HG03139 (cell line): ENCODE data around the gene DUSP11.
"Not testable (repeated sequence)": the region's sequence is repeated elsewhere in the genome, so short reads cannot be mapped to it uniquely, and the experiment has no call there.

ENCODE experiments used
- ATAC-seq: cut with Tn5 transposase; IDR thresholded peaks from one replicate; pipeline ENCODE4 v1.9.1; 2021; ENCODE audit not compliant: unreplicated experiment

The DUSP11 gene

DNA sequence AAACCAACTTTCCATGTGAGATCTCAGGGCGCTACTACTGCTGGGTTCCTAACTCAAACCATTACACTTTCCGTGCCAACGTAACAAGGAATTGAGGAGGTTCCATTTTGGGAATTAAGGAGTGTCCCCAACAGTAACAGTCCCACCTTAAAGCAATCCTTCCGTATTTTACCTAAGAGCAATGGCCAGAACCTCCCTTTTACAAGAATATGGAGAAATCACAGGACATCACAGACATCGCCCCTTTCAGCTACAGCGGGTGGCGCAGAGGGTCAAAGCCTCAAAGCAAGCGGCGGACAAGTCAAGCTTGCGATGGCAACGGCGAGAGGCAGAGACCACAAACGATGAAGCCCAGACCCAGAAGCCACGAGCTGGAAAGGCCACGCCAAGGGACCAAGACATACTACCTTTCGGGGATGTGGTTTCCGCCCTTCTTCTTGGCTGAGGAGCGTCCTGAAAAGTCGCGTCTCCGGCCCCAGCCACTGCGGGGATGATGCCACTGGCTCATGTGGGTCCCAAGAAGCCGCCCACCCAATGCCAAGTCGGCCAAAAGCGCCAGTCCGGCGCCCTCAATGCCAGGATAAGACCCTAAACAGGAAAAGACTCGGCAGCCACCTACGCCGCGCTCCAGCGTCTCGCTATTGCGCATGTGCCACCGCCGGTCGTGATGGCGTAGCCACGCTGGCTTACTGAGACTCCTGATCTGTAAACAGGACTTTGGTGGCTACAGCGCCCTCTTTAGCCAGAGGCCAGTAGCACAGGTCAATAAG is at the start of gene DUSP11:
TSS of gene DUSP11 (minus strand) at position 637 of the 770 bp plus-strand sequence. CDS start at position 508, 129 bp downstream.
- ATAC-seq = peak; percentile 98

DNA sequence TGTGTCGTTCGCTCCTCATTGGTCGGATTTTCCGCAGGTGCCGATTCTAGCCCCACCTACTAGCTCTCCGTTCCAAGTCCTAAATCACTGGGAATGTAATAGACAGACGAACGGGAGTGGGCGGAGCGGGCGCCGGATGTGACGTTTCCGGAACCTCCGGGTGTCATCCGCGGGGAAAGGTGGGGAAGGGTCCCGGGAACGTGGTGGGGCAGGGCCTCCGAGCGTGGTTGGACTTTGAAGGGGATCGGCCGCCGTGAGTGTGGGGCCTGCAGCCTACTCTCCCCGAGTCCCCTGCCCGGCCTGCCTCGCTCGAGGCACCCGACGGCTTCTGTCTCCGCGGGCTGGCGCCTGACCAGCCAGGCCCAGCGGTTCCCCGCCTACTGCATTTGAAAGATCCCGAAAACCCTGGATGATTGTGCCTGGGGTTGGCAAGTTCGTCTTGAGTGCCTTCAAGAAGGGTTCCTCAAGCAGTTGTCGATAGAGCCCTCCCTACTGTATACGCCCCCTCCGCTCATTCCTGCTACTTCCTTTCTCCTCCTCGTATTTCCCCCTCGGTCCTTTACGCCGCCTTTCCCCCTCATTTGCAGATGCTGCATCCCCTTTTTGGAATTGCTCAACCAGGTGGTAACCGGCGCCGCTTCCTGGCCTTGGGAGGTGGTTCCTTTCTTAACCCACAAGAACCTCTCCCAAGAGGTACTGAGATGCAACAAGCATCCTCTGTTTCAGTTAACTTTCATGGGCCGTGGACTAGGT is 49.1 kb upstream of the DUSP11 start, which contains the start of gene STAMBP:
TSS of gene STAMBP (plus strand) at position 144 of the 753 bp plus-strand sequence. CDS start 1,896 bp downstream, outside the sequence.
- ATAC-seq = peak; percentile 66

DNA sequence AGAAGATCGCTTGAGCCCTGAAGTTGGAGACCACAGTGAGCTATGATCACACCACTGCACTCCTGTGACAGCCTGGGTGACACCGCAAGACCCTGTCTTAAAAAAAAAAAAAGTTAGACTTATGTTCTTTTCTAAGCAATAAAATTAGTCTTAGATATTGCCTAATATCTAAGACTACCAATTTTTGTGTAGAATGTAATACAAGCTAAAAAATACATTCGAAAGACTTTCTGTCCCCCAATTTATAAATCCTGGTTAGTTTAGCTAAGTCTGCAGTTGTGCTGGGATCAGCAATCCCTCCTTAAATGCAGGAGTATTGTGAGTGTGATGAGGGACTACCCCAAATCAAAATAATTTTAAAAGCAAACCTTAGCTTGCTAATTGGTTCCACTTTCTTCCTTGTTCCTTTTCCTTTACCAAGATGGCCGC is 48.5 kb upstream of the DUSP11 start:
- ATAC-seq = no peak

DNA sequence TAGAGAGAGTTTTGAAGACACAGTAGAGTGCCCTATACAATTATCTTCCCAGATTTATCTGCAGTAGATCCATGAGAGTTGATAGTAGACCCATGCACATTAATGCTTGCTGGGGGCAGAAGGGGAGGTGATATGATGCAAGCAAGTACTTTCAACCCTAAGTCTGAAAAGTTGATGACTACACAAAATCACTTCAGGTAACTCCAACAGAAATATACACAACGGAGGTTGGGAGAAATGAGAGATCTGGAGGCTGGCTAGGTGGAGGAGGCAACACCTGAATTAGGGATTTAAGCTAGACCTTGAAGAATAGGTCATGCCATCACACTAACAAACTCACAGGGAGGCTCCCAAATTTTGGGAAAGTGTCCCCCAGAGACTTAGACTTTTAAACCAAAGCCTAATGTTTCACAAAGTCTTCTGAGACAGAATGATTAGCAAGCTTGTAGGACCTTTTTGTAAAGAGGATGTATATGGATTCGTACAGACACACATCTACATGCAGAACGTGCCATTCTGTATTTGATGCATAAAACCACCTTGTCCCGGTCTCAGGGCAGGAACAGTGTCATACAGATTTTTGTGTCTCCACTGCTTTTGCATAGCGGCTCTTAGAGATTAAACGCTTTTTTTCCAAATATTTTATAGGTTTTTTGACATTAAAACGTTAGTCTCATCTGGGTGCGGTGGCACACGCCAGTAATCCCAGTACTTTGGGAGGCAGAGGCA is 47.9 kb upstream of the DUSP11 start:
- ATAC-seq = no peak

DNA sequence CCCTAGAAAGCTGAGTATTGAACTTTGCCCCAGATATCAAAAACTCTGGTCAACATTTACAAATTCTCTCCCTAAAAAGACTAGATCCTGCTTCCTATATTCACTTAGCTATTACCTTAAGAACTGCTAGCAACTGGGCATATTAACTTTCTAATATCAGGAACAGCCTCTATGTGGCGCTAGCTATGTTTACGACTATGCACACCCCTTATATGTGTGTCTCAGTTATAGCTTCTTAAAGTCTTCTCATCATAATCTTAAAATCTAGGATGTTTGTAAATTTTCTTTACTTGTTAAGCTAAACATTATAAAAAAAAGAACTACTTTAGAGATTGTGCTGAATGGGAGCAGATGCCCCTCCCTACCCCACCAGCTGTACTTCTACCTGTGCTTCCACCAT is 47.1 kb upstream of the DUSP11 start:
- no peak for ATAC-seq

DNA sequence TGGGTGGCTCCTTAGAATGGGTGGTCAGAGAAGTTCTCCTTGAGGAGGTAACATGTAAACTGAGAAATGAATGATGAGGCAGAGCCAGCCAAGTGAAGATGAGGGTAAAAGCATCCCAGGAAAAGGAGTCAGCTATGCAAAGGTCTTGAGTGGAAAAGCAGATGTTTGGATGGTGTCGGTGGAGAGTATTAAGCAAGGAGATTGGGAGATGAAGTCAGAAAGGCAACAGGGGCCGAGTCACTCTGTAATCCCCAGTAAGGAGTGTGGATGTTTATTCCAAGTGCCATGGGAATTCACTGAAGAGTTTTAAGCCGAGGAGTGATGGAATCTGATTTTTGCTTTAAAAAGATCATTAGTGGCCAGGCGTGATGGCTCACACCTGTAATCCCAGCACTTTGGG is 45.5 kb upstream of the DUSP11 start:
- ATAC-seq = no peak

DNA sequence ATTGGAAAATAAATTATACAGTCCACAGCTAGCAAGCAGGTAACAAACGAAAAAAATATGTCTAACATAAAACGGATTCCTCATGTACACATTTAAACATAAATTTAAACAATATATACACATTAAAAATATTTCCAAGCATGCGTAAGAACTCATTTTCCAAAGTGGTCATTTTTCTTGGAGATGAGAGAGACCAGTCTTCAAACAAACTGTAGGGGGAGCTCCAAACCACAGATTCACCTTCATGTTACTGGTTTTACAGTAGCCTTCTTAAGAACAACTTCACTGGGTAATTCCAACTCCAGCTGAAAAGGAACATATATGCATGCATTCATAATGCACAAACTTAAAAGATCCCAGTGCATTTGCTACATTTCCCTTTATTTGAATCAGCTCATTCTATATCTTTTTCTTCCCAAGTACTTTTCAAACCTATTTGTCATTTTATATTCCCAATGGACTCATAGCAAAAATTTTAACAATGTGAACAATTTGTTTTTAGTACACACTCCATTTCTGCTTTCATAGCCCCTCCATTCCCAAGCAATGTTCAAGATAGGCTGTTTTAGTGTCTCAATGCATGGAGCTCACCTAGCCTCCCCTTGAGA is 44.1 kb upstream of the DUSP11 start:
- ATAC-seq = no peak

DNA sequence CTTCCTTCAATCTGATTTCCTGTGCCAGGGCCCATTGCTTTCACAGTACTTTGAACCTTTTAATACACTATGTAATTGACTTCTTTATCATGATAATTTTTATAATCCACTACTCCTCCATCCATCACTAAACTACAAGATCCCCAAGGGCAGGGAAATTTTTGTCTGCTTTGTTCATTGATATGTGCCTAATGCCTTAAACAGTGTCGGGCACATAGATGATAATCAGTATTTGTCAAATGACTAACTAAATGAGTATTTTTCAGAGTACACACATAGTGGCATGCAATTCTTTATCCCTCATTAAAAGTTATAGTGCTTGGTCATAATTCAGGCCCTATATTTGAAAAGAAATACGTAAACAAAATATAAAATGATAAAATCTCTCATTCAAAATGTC is 43.5 kb upstream of the DUSP11 start:
- no peak for ATAC-seq

DNA sequence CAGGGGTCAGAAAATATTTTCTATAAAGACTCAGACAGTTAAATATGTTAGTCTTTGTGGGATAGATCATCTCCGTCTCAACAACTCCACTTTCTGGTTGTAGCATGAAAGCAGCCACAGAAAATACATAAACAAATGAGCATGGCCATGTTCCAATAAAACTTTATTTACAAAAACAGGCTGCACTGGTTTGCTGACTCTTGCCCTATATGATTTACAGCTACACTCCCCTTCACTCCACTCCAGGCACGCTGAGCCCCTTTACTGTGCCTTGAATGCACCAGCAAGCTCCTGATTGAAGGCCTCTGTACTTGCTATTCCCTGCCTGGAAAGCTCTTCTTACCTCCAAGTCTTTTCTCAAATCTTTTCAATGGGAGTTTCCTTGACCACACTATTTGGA is 43.1 kb upstream of the DUSP11 start:
- ATAC-seq = no peak

DNA sequence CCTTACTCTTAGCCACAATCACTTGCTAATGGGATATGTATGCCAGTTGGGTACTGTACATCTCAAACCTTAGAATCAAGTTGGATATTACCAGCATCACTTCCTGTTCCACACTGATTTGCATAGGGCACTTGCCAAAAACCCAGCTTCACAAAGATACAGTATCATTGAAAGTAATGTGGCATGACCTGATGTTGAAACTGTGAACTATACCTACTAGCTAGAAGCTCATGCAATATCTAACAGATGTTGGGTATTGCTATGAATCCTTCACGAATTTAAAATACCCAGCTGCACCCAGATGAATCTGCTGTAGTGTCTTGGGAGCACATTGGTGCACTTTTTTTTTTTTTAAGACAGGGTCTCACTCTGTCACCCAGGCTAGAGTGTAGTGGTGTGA is 42.4 kb upstream of the DUSP11 start:
- ATAC-seq = no peak

DNA sequence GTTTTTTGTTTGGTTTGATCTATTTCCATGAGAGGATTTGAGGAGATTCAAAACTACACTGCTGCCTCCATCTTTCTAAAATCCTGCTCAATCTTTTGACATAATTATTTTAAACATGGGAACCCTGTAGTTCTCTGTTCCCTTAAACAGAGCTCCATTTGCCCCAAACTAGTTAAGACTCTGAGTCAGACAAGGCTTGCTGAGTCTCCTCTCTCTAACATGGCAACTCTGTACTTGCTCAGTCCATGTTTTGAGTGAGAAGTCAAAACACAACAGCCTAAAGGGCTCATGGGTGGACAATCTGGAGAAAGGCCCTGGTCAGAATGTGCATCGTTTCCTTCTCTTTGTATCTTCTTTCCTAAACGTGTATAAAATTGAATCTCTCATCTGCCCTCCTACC is 41.8 kb upstream of the DUSP11 start:
- ATAC-seq = no peak

DNA sequence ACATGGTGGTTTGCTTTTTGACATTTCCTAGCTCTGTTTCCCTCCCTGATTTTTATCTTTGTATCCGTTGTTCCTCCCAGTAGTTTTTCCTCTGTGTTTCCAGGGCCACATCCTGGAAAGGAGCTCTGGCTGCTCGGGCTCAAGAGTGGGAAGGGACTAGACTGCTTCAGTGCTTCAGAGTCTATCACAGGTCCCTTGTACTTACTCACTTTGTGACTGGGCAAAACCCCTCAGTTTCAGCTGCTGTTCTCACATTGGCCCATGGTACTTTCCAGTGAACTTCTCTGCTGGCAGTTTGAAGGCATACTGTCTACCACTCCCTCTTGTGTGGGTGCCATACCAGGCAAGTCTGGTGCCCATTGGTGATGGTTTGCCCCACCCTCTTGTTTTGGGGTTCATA is 41.3 kb upstream of the DUSP11 start:
- ATAC-seq = peak; percentile 53

DNA sequence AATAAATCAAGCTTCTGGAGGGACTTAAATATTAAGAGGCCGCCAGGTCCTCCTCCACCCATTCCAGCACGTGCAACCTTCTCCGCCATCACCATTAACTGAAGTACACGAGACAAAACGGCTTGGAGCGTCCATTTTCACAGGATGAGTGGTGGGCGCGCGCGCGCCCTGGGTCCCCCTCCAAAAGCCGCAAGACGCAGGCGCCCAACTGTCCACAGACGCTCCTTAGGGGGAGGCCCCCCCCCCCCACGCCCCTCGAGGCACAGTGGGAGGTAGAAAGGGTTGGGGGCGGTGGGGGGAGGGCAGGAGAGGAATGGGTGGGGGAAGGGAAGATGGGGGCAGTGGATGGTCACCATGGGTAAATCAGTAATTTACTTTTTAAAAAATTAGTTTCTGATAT is 38.4 kb upstream of the DUSP11 start:
- ATAC-seq = no peak

DNA sequence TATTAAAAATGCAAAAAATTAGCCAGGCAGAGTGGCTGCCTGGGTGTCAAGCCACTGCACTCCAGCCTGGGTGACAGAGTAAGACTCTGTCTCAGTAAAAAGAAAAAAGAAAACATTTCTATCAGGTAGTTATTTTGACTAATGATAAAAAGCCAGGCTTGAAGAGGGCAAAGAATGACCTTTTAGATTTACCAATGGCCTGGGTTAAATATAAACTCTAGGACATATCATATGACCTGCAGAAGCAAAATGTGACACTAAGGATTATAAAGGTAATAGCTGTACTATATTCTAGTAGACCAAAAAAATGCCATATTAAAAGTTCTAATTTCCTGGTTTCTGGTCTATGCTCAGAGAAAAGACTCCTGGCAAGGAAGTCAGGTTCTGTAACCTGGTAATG is 32.7 kb upstream of the DUSP11 start:
- ATAC-seq = no peak

DNA sequence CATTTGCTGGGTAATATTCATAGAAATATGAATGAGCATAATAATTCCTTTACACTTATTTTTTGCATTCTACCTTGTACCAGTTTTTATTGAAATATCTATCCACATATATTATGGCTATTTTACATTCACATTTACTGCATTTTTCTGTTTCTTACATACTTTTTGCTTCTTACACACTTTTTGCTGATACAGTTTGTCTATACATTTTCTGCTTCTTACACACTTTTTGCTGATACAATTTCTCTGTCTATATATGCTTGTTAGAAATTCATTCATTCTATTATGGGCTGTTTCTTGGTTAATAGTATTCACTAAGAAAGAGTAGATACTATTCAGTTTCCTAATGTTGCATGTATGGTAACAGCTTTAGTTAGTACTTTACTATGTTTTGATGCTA is 32.0 kb upstream of the DUSP11 start:
- ATAC-seq = no peak

DNA sequence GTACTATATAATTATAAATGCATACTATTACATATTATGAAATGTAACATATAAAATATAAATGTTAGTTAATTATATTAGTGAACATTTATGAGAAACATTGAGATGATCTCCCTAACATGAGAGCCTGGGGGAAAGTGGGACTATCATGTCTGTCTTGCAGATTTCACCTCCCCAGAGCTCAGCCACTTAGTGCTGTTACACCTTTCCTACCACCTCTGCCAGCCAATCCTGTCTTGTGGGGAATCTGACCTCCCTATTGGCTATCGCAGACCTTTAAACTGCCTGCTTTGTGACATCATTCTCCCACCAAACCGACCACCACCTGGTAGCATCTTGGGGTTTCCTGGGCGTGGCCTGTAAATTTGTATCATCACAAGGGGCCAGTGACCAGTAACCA is 4.0 kb upstream of the DUSP11 start, which contains the start of gene C2orf78:
TSS of gene C2orf78 (plus strand) at position 301 of the 400 bp plus-strand sequence. CDS start 127 bp downstream, outside the sequence.
- ATAC-seq = not testable (repeated sequence)

DNA sequence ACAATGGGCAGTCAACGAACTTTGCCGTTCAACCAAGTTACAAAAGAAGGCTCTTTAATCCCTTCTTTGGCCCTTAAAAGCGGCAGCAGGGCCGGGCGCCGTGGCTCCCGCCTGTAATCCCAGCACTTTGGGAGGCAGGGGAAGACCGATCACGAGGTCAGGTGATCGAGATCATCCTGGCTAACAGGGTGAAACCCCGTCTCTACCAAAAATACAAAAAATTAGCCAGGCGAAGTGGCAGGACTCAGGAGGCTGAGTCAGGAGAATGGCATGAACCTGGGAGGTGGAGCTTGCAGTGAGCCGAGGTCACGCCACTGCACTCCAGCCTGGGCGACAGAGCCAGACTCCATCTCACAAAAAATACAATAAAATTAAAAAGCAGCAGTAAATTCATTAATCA is 3.5 kb upstream of the DUSP11 start:
- ATAC-seq = not testable (repeated sequence)

DNA sequence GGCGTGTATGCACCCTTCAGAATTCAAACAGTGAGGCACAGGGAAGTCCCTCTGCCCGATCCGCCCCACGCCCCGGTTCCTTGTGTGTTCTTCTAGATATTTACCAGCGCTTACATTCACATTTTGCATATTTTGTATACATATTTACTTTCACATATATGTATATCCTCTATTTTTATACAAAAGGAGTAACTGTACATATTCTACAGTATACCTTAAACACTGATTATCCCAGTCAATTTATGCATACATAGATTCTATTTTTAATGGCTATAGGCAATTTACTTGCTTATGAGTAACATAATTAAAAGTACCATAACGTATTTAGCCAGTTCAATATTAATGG is 307 bp upstream of the DUSP11 start:
- ATAC-seq = no peak

DNA sequence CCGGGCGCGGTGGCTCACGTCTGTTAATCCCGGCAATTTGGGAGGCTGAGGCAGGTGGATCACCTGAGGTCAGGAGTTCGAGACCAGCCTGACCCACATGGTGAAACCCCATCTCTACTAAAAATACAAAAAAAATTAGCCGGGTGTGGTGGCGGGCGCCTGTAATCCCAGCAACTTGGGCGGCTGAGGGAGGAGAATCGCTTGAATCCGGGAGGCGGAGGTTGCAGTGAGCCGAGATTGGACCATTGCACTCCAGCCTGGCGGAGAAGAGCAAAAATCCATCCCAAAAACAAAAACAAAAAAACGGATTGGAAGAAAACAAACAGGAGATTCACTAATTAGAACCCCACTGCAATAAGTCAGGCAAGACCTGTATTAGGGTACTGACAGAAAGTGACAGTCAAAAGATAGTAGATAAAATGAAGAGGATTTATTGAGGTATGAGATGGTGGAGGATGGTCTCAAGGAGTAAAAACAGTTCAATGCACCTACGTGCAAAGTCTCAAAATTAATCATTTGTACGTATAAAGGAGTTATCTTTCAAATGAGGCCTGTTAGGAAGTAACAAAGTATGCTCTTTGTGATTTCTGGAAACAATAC is 936 bp downstream of the DUSP11 start:
- not testable (repeated sequence) for ATAC-seq

DNA sequence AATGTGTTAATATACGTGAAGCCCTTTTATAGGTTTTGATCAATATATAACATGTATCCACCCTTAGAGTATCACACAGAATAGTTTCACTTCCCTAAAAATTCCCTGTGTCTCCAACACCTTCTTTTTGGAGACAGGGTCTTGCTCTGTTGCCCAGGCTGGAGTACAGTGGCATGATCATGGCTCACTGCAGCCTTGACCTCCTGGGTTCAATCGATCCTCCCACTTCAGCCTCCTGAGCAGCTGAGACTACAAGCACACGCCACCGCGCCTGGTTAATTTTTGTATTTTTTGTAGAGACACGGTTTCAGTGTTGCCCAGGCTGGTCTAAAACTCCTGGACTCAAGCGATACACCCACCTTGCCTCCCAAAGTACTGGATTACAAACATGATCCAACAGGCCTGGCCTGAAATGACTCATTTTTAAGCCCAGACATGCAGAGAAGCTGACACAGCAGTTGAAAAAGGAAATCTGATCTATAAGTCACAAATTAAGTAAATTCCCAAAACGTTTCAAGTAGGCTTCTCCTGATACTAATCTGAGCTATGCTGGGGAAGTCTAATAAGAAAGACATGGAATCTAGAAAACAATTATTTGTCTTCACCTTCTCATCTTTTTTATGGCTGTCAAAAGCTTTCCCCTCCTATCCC is 2.9 kb downstream of the DUSP11 start:
- ATAC-seq = no peak
